Right lobe of liver (tissue), 6 donors: Measurements from ENCODE around the gene NEK10. TPM values are rescaled to one million over a fixed set of nuclear protein-coding genes. Genes with fewer than 3 reads are reported as not detected.

Source experiments
- ATAC-seq, 4 donors: fragments of 200-7000 bp; cut with Tn5 transposase; one replicate each; pipeline ENCODE4 v1.9.1; 2020; ENCODE audit warnings: mild to moderate bottlenecking in 4 of 4, moderate library complexity in 4 of 4
- DNase-seq, 3 donors: peaks; one replicate each; pipeline ENCODE4 v3.0.0-alpha.2; 2020
- H3K27ac ChIP-seq, 3 donors: fragments of 200-600 bp; one replicate each; pipeline ENCODE4 v1.8.0; 2022
- H3K27me3 ChIP-seq, 2 donors: fragments of 200-600 bp; one replicate each; pipeline ENCODE4 v1.8.0; 2022
- H3K36me3 ChIP-seq, 4 donors: fragments of 200-600 bp; sonication (generic) in 1 of 4; one replicate each; pipeline versions ENCODE4 v1.5.1 to v1.8.0; 2017 to 2022; ENCODE audit warnings: control low read depth in 1 of 4
- H3K4me1 ChIP-seq, 4 donors: fragments of 200-600 bp; sonication (generic) in 1 of 4; one replicate each; pipeline versions ENCODE4 v1.5.1 to v1.8.0; 2017 to 2022; ENCODE audit warnings: control low read depth in 1 of 4
- H3K4me3 ChIP-seq, 3 donors: fragments of 200-600 bp; one replicate each; pipeline ENCODE4 v1.8.0; 2022
- H3K9me3 ChIP-seq, 4 donors: fragments of 200-600 bp; sonication (generic) in 1 of 4; one replicate each; pipeline versions ENCODE4 v1.5.1 to v1.8.0; 2017 to 2022; ENCODE audit warnings: control low read depth in 1 of 4
- POLR2A ChIP-seq: fragments of 450-650 bp; IDR thresholded peaks from one replicate; pipeline ENCODE4 v1.6.1; 2017; ENCODE audit warnings: antibody characterized with exemption, mild to moderate bottlenecking
- WGBS: methylation state at CpG from one replicate; pipeline ENCODE4 v1.1.6; 2018; ENCODE audit warnings: low coverage, low lambda C conversion rate; ENCODE audit not compliant: insufficient coverage; ENCODE audit errors: missing lambda C conversion rate; 5-methylcytosine and 5-hydroxymethylcytosine counted together
- intact Hi-C, 2 donors: fragments of 100-400 bp; cut with DNase I; formaldehyde crosslinking; loops; one replicate each; pipeline versions ENCODE4 v1.11.2 to v1.14.1; 2022
- total RNA-seq, 6 experiments: library from RNA; depleted of rRNA in 2 of 6; stranded (reverse); fragments of >200 nt in 2 of 6; fragmentation: NEBNext Ultra II Directional in 3 of 6; extraction: Animal tissue kit (Norgen Biotek cat#: 25700) in 3 of 6; gene quantifications; one replicate each; pipeline versions ENCODE4 v1.1.0 to v1.2.4, GENCODE V29; 2016 to 2023
- TF ChIP-seq, protein P1 (sequence below), 4 donors: fragments of 200-600 bp in 3 of 4; fragments of 450-650 bp in 1 of 4; IDR thresholded peaks; one replicate each; pipeline versions ENCODE4 v1.5.1 to v1.8.0; 2016 to 2022; ENCODE audit warnings: antibody characterized with exemption in 4 of 4, mild to moderate bottlenecking in 2 of 4
- donor health status: DM: no; HTN: yes; CAD: no.
- donor health status: DM: no; HTN: no; CAD: no.
- donor health status: DM: no; HTN: no; CAD: no.
- donor health status: DM: no; HTN: yes; CAD: no.
- donor health status: DM: no; HTN: yes; CAD: no.

Gene NEK10
- total RNA-seq, 6 experiments from 2014 or later = 0.43 to 2.5 (median 0.87) TPM

- intact Hi-C loops = no loop called here
- Histone ChIP-seq H3K4me1 (no peaks in the 10 kb centered on the region), H3K36me3 (no peaks in the 10 kb centered on the region), H3K9me3 (no peaks in the 10 kb centered on the region), H3K27me3 (no peaks in the 10 kb centered on the region), H3K4me3 (no peak overlapping the region), H3K27ac (no peak overlapping the region)
- no peak for DNase-seq
- ATAC-seq = no peak
- TF ChIP-seq, protein P1, sequence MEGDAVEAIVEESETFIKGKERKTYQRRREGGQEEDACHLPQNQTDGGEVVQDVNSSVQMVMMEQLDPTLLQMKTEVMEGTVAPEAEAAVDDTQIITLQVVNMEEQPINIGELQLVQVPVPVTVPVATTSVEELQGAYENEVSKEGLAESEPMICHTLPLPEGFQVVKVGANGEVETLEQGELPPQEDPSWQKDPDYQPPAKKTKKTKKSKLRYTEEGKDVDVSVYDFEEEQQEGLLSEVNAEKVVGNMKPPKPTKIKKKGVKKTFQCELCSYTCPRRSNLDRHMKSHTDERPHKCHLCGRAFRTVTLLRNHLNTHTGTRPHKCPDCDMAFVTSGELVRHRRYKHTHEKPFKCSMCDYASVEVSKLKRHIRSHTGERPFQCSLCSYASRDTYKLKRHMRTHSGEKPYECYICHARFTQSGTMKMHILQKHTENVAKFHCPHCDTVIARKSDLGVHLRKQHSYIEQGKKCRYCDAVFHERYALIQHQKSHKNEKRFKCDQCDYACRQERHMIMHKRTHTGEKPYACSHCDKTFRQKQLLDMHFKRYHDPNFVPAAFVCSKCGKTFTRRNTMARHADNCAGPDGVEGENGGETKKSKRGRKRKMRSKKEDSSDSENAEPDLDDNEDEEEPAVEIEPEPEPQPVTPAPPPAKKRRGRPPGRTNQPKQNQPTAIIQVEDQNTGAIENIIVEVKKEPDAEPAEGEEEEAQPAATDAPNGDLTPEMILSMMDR (IDR thresholded peaks at IDR 0.05) = no peak
- no peak for TF ChIP-seq POLR2A
These were observed 129.2 kb downstream of the NEK10 start for GRCh38 chr3:27239951-27240350.

GRCh38 chr3:27228805-27229204 is 140.4 kb downstream of the NEK10 start:
- intact Hi-C loops = no loop called here
- ATAC-seq (no peak), DNase-seq (no peak)
- peaks cover 0 to 3% (median 0%) of the 10 kb centered on the region in 4 donors for H3K9me3 ChIP-seq
- H3K36me3 ChIP-seq = no peaks in the 10 kb centered on the region
- TF ChIP-seq, protein P1 (IDR thresholded peaks at IDR 0.05) = no peak
- TF ChIP-seq POLR2A = no peak
- 67% methylated on average over 2 of the region's 2 CpGs for WGBS
- H3K4me1 ChIP-seq = no peaks in the 10 kb centered on the region
- H3K27me3 ChIP-seq = no peaks in the 10 kb centered on the region
- no peak overlapping the region for H3K4me3 ChIP-seq
- no peak overlapping the region for H3K27ac ChIP-seq

DNA sequence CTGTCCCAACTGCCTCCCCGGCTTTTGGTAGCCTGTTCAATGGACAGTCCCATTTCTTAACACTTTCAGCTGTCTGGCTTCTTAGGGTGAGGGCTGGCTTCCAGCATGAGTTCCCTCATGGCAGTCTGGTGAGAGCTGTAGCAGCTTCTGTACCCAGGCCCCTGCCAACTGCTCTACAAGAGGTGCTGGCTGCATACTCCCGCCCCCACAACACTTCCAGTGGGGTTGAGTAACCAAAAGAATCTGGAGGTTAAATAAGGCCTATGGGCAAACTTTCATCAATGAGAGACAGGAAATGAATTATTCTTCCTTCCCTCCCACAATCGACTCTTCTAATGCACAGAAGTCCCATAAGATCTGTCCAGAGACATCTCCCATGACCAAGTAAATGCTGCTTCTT is 145.0 kb downstream of the NEK10 start:
- no peak for DNase-seq
- H3K9me3 ChIP-seq = no peaks in the 10 kb centered on the region
- peak in 1 of 4 donors; percentile 18 for ATAC-seq
- no peaks in the 10 kb centered on the region for H3K27me3 ChIP-seq
- WGBS = 92% methylated on average over 3 of the region's 3 CpGs
- no peak for TF ChIP-seq POLR2A
- TF ChIP-seq, protein P1 (IDR thresholded peaks at IDR 0.05) = no peak
- H3K4me1 ChIP-seq = no peaks in the 10 kb centered on the region
- H3K4me3 ChIP-seq = no peak overlapping the region
- no peaks in the 10 kb centered on the region for H3K36me3 ChIP-seq
- no peak overlapping the region for H3K27ac ChIP-seq
- intact Hi-C loops = no loop called here

DNA sequence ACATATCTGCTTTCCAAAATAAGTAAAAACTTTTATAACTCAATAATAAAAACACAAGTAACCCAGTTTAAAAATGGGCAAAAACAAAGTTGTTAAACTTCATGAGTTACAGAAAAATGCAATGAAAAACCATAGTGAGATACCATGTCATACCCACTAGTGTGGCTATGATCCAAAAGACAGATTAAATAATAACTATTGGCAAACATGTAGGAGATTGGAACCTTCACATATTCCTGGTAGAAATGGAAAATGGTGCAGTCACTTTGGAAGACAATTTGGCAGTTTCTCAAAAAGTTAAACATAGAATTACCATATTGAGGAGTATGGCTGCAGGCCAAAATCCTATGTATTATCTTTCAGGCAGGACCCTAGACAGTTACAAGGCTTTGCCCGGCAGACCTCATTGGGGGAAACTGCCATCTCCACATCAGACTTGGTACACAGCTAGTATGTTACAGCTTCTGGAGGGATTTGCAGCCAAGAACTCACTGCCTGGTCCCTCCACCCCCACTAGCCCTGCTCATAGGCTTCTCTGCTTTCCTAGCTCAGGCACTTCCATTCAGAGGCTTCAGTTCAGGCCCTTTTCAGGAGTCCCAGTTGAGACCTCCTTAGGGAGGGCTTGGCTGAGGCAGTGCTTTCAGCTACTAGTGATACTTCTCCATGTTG is 147.8 kb downstream of the NEK10 start:
- H3K36me3 ChIP-seq = no peaks in the 10 kb centered on the region
- no peak for TF ChIP-seq POLR2A
- TF ChIP-seq, protein P1 (IDR thresholded peaks at IDR 0.05) = no peak
- H3K27ac ChIP-seq = no peak overlapping the region
- DNase-seq = no peak
- no peak overlapping the region for H3K4me3 ChIP-seq
- no peak for ATAC-seq
- no CpG with 5 or more reads among the region's 1 CpG for WGBS
- H3K4me1 ChIP-seq = no peaks in the 10 kb centered on the region
- H3K9me3 ChIP-seq = no peaks in the 10 kb centered on the region
- intact Hi-C loops = no loop called here
- no peaks in the 10 kb centered on the region for H3K27me3 ChIP-seq

GRCh38 chr3:27220166-27220565 is 149.0 kb downstream of the NEK10 start:
- H3K4me1 ChIP-seq = no peaks in the 10 kb centered on the region
- intact Hi-C loops = no loop called here
- DNase-seq (no peak), ATAC-seq (no peak)
- no peak overlapping the region for H3K4me3 ChIP-seq
- H3K9me3 ChIP-seq = no peaks in the 10 kb centered on the region
- H3K27me3 ChIP-seq = no peaks in the 10 kb centered on the region
- TF ChIP-seq, protein P1 (IDR thresholded peaks at IDR 0.05) = no peak
- TF ChIP-seq POLR2A = no peak
- no peaks in the 10 kb centered on the region for H3K36me3 ChIP-seq
- H3K27ac ChIP-seq = no peak overlapping the region
